ENCODE data around the gene LIPG.

DNA sequence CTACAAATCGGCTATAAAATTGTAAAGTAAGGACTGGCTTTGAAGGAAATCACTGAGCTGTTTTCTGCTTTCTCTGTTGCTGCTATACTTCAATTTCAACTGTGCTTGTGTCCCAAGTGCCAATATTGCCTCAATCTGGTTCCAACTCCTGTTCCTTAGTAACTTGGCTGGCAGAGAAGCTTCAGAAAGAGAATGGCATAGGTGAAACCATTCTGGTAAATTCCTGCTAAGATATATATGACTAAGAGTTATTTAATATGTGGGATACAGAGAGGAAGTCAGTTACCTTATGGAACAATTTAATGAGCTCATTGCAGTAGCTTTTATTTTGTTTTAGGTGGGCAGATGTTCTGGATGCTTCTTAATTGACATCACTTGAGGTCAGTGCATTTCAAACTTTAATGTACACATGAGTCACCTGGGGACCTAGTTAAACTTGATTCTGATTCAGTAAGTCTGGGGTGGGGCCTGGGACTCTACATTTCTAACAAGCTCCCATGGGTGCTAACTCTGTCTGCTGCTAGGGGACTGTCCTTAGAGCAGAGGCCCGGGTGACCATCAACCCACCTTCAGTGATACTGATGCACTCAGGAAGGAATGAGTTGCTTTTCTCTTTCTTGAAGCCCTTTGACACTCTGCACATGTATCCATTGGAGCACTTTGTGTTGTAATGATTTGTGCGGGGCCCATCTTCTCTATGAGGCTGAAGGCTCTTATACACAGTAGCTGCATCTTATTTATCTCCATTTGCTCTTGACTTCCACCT is 47.6 kb downstream of the LIPG start:
- TF ChIP-seq, protein P1, sequence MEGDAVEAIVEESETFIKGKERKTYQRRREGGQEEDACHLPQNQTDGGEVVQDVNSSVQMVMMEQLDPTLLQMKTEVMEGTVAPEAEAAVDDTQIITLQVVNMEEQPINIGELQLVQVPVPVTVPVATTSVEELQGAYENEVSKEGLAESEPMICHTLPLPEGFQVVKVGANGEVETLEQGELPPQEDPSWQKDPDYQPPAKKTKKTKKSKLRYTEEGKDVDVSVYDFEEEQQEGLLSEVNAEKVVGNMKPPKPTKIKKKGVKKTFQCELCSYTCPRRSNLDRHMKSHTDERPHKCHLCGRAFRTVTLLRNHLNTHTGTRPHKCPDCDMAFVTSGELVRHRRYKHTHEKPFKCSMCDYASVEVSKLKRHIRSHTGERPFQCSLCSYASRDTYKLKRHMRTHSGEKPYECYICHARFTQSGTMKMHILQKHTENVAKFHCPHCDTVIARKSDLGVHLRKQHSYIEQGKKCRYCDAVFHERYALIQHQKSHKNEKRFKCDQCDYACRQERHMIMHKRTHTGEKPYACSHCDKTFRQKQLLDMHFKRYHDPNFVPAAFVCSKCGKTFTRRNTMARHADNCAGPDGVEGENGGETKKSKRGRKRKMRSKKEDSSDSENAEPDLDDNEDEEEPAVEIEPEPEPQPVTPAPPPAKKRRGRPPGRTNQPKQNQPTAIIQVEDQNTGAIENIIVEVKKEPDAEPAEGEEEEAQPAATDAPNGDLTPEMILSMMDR (IDR thresholded peaks at IDR 0.05) = no peak
- no peak for TF ChIP-seq POLR2A (IDR thresholded peaks at IDR 0.05)
